ENCODE measurements around the gene TCF12. TPM values are rescaled to one million over a fixed set of nuclear protein-coding genes. Genes with fewer than 3 reads are reported as not detected.

The TCF12 gene
- total RNA-seq, 1 experiment from 2014 or later: 76.7 TPM

- Histone ChIP-seq H4K20me1 (ENCODE audit: control insufficient read depth, insufficient read depth, insufficient read length) (no peaks in the 10 kb centered on the region), H2BK15ac (ENCODE audit: low read depth, low read length) (no peak overlapping the region), H3T11ph (ENCODE audit: low read length) (no peak overlapping the region), H3K79me2 (ENCODE audit: insufficient read depth, low read length) (peaks cover 4% of the 10 kb centered on the region; the same call in 1 of the 2 replicates), H3K4me2 (ENCODE audit: insufficient read depth, insufficient read length, low read length) (no peak overlapping the region), H3K4ac (ENCODE audit: low read depth, low read length) (no peak overlapping the region), H2AK5ac (ENCODE audit: insufficient read length, low read length) (no peak overlapping the region), H2BK120ac (ENCODE audit: low read depth, low read length, poor library complexity, severe bottlenecking) (no peak overlapping the region), H3K23ac (ENCODE audit: insufficient read length, low read depth, low read length) (no peak overlapping the region), H3K27ac (ENCODE audit: insufficient read length, low read depth, low read length) (no peak overlapping the region), H2BK20ac (ENCODE audit: low read depth, low read length, poor library complexity, severe bottlenecking) (no peak overlapping the region), H3K79me1 (ENCODE audit: insufficient read depth, low read depth, low read length, poor library complexity, severe bottlenecking) (no peaks in the 10 kb centered on the region), H4K8ac (replicated peaks; ENCODE audit: insufficient read length, low read depth, low read length) (no peak overlapping the region), H2AFZ (ENCODE audit: low read length) (no peak overlapping the region), H3K56ac (ENCODE audit: insufficient read length, low read depth, low read length) (no peak overlapping the region), H3K9ac (ENCODE audit: extremely low read depth, insufficient read length, low read length) (no peak overlapping the region), H3K4me1 (ENCODE audit: insufficient read depth, low read length) (no peaks in the 10 kb centered on the region; the same call in 1 of the 2 replicates), H4K5ac (ENCODE audit: insufficient read length, low read depth, low read length) (no peak overlapping the region), H3K9me3 (ENCODE audit: control insufficient read depth, low read depth, low read length) (no peaks in the 10 kb centered on the region), H4K91ac (ENCODE audit: insufficient read length, low read depth, low read length) (no peak overlapping the region), H3K23me2 (ENCODE audit: insufficient read length, low read depth, low read length, poor library complexity, severe bottlenecking) (peaks cover 13% of the 10 kb centered on the region), H2BK12ac (ENCODE audit: insufficient read length, low read depth, low read length) (no peak overlapping the region), H3K14ac (ENCODE audit: insufficient read depth, low read length) (no peak overlapping the region), H3K18ac (ENCODE audit: insufficient read length, low read depth, low read length) (no peak overlapping the region), H3K27me3 (ENCODE audit: insufficient read depth, low read length) (no peaks in the 10 kb centered on the region), H2BK5ac (ENCODE audit: insufficient read length, low read length) (no peak overlapping the region)
- no peak overlapping the region for H3K27ac Mint-ChIP-seq
- H3K36me3 Mint-ChIP-seq (ENCODE audit: insufficient read depth in 1 of 3, low read depth in 3 of 3): peaks cover 18 to 26% (median 22%) of the 10 kb centered on the region in 3 experiments
- H3K9me3 Mint-ChIP-seq: peaks cover 11 to 13% of the 10 kb centered on the region in 2 experiments
- no CpG with 5 or more reads among the region's 4 CpGs for WGBS (ENCODE audit: extremely low coverage, insufficient read length, low lambda C conversion rate)
- H3K27me3 Mint-ChIP-seq (ENCODE audit: low read depth): peaks cover 2% of the 10 kb centered on the region; the same call in 1 of the 2 replicates
- H3K4me1 Mint-ChIP-seq: peaks cover 25% of the 10 kb centered on the region in 2 experiments
- TF ChIP-seq, protein P1, sequence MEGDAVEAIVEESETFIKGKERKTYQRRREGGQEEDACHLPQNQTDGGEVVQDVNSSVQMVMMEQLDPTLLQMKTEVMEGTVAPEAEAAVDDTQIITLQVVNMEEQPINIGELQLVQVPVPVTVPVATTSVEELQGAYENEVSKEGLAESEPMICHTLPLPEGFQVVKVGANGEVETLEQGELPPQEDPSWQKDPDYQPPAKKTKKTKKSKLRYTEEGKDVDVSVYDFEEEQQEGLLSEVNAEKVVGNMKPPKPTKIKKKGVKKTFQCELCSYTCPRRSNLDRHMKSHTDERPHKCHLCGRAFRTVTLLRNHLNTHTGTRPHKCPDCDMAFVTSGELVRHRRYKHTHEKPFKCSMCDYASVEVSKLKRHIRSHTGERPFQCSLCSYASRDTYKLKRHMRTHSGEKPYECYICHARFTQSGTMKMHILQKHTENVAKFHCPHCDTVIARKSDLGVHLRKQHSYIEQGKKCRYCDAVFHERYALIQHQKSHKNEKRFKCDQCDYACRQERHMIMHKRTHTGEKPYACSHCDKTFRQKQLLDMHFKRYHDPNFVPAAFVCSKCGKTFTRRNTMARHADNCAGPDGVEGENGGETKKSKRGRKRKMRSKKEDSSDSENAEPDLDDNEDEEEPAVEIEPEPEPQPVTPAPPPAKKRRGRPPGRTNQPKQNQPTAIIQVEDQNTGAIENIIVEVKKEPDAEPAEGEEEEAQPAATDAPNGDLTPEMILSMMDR (conservative IDR thresholded peaks at IDR 0.05): no peak
- no peak for DNase-seq
- H3K4me3 Mint-ChIP-seq: no peak overlapping the region
Observed at GRCh38 chr15:56915888-56916287, 2.6 kb upstream of the TCF12 start.

All from H9 (cell line).